A549 (cell line): Measurements from ENCODE around the gene TPI1. TPM values are rescaled to one million over a fixed set of nuclear protein-coding genes. Genes with fewer than 3 reads are reported as not detected.

Source experiments
- ATAC-seq, 2 experiments: fragments of 200-7000 bp in 1 of 2; fragments of >200 bp in 1 of 2; cut with Nextera tagmentation in 1 of 2; cut with Tn5 transposase in 1 of 2; 3 replicates each; pipeline versions ENCODE4 v1.8.0 to v1.9.1; 2018 to 2020; ENCODE audit warnings: mild to moderate bottlenecking in 1 of 2, moderate library complexity in 1 of 2
- CTCF ChIA-PET: fragments of 300-600 bp; sonication (Branson Sonifier 250); formaldehyde crosslinking; extraction: SDS; loops from one replicate; lab custom pipeline; 2021; ENCODE audit warnings: antibody characterized with exemption, inconsistent platforms; lab: Yijun Ruan, JAX
- POLR2A ChIA-PET: fragments of 350-600 bp; formaldehyde crosslinking; extraction: SDS; loops from one replicate; lab custom pipeline; 2021; ENCODE audit warnings: antibody characterized with exemption, inconsistent platforms; lab: Yijun Ruan, JAX
- DNase-seq, 2 experiments: peaks; one replicate each; pipeline versions ENCODE4 v3.0.0 to v3.0.0-alpha.2; 2011 to 2016; ENCODE audit warnings: low read depth in 1 of 2, low spot score in 1 of 2
- FAIRE-seq: peaks from 2 replicates; lab custom pipeline; 2011; peaks lifted over from hg19 to GRCh38; lab: Jason Lieb, UNC
- H3K27ac ChIP-seq, 2 experiments: fragments of >200 bp; sonication (Bioruptor Twin); formaldehyde crosslinking; 3 replicates each; pipeline ENCODE4 v1.5.1; 2016 to 2017
- H3K4me1 ChIP-seq: fragments of >200 bp; sonication (Bioruptor Twin); formaldehyde crosslinking; 3 replicates; pipeline ENCODE4 v1.6.1; 2016
- H3K4me2 ChIP-seq: fragments of >200 bp; sonication (Bioruptor Twin); formaldehyde crosslinking; 3 replicates; pipeline ENCODE4 v1.6.1; 2016
- H3K4me3 ChIP-seq: fragments of >200 bp; sonication (Bioruptor Twin); formaldehyde crosslinking; 3 replicates; pipeline ENCODE4 v1.5.1; 2016
- H3K9me3 ChIP-seq: fragments of >200 bp; sonication (Bioruptor Twin); formaldehyde crosslinking; 3 replicates; pipeline ENCODE4 v1.6.1; 2016
- CHD4 ChIP-seq: fragments of 200-600 bp; sonication (generic); IDR thresholded peaks from 2 replicates; pipeline ENCODE4 v1.6.1; 2016; ENCODE audit warnings: antibody characterized with exemption, mild to moderate bottlenecking, borderline replicate concordance
- ESRRA ChIP-seq: fragments of 150-350 bp; IDR thresholded peaks from 2 replicates; pipeline ENCODE4 v1.6.1; 2014; ENCODE audit warnings: mild to moderate bottlenecking, low read length, borderline replicate concordance
- HOXA7 ChIP-seq: fragments of 250-450 bp; sonication (Bioruptor Pico); IDR thresholded peaks from 2 replicates; pipeline ENCODE4 v1.5.0; 2020; ENCODE audit warnings: mild to moderate bottlenecking, moderate library complexity
- HOXB5 ChIP-seq: fragments of 250-450 bp; sonication (Bioruptor Pico); IDR thresholded peaks from 2 replicates; pipeline ENCODE4 v1.5.0; 2020; ENCODE audit warnings: mild to moderate bottlenecking, moderate library complexity
- MYC ChIP-seq: IDR thresholded peaks from 2 replicates; pipeline ENCODE4 v1.6.1; 2012; ENCODE audit warnings: mild to moderate bottlenecking, inconsistent platforms, low read length, improper control_type of control experiment, borderline replicate concordance
- POLR2A ChIP-seq: IDR thresholded peaks from 2 replicates; pipeline ENCODE4 v1.6.1; 2012; ENCODE audit warnings: mild to moderate bottlenecking, low read length
- POLR2AphosphoS2 ChIP-seq: conservative IDR thresholded peaks from 2 replicates; pipeline ENCODE4 v1.6.1; 2012; ENCODE audit warnings: low read length, improper control_type of control experiment, inconsistent platforms
- RAD21 ChIP-seq, 2 experiments: fragments of >200 bp in 1 of 2; sonication (Bioruptor Twin) in 1 of 2; formaldehyde crosslinking in 1 of 2; IDR thresholded peaks in 1 of 2; conservative IDR thresholded peaks in 1 of 2; 2 replicates in 1 of 2; 3 replicates in 1 of 2; pipeline ENCODE4 v1.6.1; 2012 to 2018; ENCODE audit warnings: inconsistent platforms in 1 of 2
- SREBF2 ChIP-seq: fragments of 450-650 bp; IDR thresholded peaks from 2 replicates; pipeline ENCODE4 v1.6.1; 2014; ENCODE audit warnings: mild to moderate bottlenecking, moderate library complexity
- ZC3H11A ChIP-seq: fragments of 450-650 bp; IDR thresholded peaks from 2 replicates; pipeline ENCODE4 v1.6.1; 2014; ENCODE audit warnings: antibody characterized with exemption, mild to moderate bottlenecking
- ZFP36 ChIP-seq: fragments of 450-650 bp; IDR thresholded peaks from 2 replicates; pipeline ENCODE4 v1.6.1; 2014; ENCODE audit warnings: borderline replicate concordance; ENCODE audit not compliant: partially characterized antibody
- ZSCAN20 ChIP-seq: fragments of 250-450 bp; sonication (Bioruptor Pico); IDR thresholded peaks from 2 replicates; pipeline ENCODE4 v1.8.0; 2022; ENCODE audit warnings: mild to moderate bottlenecking, moderate library complexity
- WGBS: methylation state at CpG from one replicate; pipeline ENCODE4 v1.1.6; 2017; ENCODE audit errors: missing lambda C conversion rate; 5-methylcytosine and 5-hydroxymethylcytosine counted together
- polyA plus RNA-seq, 4 experiments: library from polyadenylated mRNA; depleted of rRNA in 3 of 4; stranded (reverse); fragments of >200 nt; fragmentation: RNase III in 1 of 4; extraction: RNeasy Plus Mini Kit Qiagen cat#74134 plus additional on column Dnase treatment in 1 of 4; gene quantifications; 2 replicates in 3 of 4; 3 replicates in 1 of 4; pipeline ENCODE4 v1.2.3, GENCODE V29; 2011 to 2017
- TF ChIP-seq, protein P1 (sequence below): fragments of >200 bp; sonication (Bioruptor Twin); formaldehyde crosslinking; IDR thresholded peaks from 2 replicates; pipeline ENCODE4 v1.6.1; 2016
- TF ChIP-seq, protein P2 (sequence below): fragments of 250-450 bp; sonication (Bioruptor Pico); IDR thresholded peaks from 2 replicates; pipeline ENCODE4 v1.5.0; 2020; ENCODE audit warnings: low read depth, mild to moderate bottlenecking, moderate library complexity
- TF ChIP-seq, protein P3 (sequence below): fragments of 250-450 bp; sonication (Bioruptor Pico); IDR thresholded peaks from 2 replicates; pipeline ENCODE4 v1.5.0; 2021; ENCODE audit warnings: mild to moderate bottlenecking, moderate library complexity, borderline replicate concordance
- TF ChIP-seq, protein P4 (sequence below): fragments of >200 bp; sonication (Bioruptor Twin); formaldehyde crosslinking; IDR thresholded peaks from 3 replicates; pipeline ENCODE4 v1.5.1; 2016
- TF ChIP-seq, protein P5 (sequence below): IDR thresholded peaks from 2 replicates; pipeline ENCODE4 v1.6.1; 2012; ENCODE audit warnings: low read depth, borderline replicate concordance

TPI1 gene
- polyA plus RNA-seq, 2 of the 4 experiments (the other 2 are of a cell fraction), result 1,293 to 1,913 TPM

DNA sequence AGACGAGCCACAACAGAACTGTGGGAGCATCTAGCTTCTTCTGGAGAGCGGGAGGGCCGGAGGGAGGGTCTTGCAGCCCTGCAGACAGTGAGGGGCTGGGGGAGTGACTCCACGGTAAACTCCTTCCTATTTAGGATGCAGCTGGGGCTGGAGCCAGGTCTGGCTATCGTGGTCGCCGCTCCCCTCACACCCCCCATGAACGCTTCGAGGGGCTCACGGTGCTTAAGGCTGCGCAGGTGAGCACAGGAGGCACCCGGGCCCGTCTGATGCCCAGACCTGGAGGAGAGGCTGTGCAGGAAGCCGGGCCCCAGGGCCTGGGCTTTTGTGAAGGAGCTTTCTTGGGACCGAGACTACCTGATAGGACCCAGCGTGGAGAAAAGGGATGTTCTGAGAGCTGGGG is 30.5 kb upstream of the TPI1 start:
- FAIRE-seq (no peak), DNase-seq (no peak), ATAC-seq (no peak)
- TF ChIP-seq, protein P1, sequence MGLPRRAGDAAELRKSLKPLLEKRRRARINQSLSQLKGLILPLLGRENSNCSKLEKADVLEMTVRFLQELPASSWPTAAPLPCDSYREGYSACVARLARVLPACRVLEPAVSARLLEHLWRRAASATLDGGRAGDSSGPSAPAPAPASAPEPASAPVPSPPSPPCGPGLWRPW, result no peak
- no peak for TF ChIP-seq CHD4
- no peak for TF ChIP-seq SREBF2
- TF ChIP-seq, protein P2, sequence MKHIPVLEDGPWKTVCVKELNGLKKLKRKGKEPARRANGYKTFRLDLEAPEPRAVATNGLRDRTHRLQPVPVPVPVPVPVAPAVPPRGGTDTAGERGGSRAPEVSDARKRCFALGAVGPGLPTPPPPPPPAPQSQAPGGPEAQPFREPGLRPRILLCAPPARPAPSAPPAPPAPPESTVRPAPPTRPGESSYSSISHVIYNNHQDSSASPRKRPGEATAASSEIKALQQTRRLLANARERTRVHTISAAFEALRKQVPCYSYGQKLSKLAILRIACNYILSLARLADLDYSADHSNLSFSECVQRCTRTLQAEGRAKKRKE, result no peak
- TF ChIP-seq MYC, result no peak
- TF ChIP-seq, protein P3, sequence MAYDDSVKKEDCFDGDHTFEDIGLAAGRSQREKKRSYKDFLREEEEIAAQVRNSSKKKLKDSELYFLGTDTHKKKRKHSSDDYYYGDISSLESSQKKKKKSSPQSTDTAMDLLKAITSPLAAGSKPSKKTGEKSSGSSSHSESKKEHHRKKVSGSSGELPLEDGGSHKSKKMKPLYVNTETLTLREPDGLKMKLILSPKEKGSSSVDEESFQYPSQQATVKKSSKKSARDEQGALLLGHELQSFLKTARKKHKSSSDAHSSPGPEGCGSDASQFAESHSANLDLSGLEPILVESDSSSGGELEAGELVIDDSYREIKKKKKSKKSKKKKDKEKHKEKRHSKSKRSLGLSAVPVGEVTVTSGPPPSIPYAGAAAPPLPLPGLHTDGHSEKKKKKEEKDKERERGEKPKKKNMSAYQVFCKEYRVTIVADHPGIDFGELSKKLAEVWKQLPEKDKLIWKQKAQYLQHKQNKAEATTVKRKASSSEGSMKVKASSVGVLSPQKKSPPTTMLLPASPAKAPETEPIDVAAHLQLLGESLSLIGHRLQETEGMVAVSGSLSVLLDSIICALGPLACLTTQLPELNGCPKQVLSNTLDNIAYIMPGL (CRISPR knock-in tag), result no peak
- TF ChIP-seq, protein P4, sequence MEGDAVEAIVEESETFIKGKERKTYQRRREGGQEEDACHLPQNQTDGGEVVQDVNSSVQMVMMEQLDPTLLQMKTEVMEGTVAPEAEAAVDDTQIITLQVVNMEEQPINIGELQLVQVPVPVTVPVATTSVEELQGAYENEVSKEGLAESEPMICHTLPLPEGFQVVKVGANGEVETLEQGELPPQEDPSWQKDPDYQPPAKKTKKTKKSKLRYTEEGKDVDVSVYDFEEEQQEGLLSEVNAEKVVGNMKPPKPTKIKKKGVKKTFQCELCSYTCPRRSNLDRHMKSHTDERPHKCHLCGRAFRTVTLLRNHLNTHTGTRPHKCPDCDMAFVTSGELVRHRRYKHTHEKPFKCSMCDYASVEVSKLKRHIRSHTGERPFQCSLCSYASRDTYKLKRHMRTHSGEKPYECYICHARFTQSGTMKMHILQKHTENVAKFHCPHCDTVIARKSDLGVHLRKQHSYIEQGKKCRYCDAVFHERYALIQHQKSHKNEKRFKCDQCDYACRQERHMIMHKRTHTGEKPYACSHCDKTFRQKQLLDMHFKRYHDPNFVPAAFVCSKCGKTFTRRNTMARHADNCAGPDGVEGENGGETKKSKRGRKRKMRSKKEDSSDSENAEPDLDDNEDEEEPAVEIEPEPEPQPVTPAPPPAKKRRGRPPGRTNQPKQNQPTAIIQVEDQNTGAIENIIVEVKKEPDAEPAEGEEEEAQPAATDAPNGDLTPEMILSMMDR, result no peak
- no peak for TF ChIP-seq ESRRA
- TF ChIP-seq HOXA7, result no peak
- no peak for TF ChIP-seq HOXB5 (CRISPR knock-in tag)
- no peak for TF ChIP-seq POLR2AphosphoS2
- TF ChIP-seq POLR2A, result no peak
- no peak for TF ChIP-seq ZSCAN20 (CRISPR knock-in tag)
- TF ChIP-seq, protein P5, sequence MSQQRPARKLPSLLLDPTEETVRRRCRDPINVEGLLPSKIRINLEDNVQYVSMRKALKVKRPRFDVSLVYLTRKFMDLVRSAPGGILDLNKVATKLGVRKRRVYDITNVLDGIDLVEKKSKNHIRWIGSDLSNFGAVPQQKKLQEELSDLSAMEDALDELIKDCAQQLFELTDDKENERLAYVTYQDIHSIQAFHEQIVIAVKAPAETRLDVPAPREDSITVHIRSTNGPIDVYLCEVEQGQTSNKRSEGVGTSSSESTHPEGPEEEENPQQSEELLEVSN, result no peak
- TF ChIP-seq ZC3H11A, result no peak
- TF ChIP-seq RAD21 (conservative IDR thresholded peaks at IDR 0.05 in 1 of 2, IDR thresholded peaks at IDR 0.05 in 1 of 2), result no peak
- Histone ChIP-seq H3K4me1 (no peaks in the 10 kb centered on the region), H3K4me3 (no peak overlapping the region), H3K27ac (no peak overlapping the region), H3K9me3 (no peaks in the 10 kb centered on the region), H3K4me2 (no peak overlapping the region)
- ChIA-PET POLR2A (interaction anchor here (2.2 kb wide), 1 partner anchor 15 kb away, joined by 10 read pairs; the partner anchor contains the start of genes CDCA3 and USP5), CTCF (interaction anchor here (0.9 to 29.8 kb wide), 13 partner anchors 14 to 266 kb away, joined by 3 to 306 read pairs (median 4); partner anchors contain the start of genes CDCA3, GPR162, MLF2 and USP5)
- 78% methylated on average over 15 of the region's 16 CpGs for WGBS

DNA sequence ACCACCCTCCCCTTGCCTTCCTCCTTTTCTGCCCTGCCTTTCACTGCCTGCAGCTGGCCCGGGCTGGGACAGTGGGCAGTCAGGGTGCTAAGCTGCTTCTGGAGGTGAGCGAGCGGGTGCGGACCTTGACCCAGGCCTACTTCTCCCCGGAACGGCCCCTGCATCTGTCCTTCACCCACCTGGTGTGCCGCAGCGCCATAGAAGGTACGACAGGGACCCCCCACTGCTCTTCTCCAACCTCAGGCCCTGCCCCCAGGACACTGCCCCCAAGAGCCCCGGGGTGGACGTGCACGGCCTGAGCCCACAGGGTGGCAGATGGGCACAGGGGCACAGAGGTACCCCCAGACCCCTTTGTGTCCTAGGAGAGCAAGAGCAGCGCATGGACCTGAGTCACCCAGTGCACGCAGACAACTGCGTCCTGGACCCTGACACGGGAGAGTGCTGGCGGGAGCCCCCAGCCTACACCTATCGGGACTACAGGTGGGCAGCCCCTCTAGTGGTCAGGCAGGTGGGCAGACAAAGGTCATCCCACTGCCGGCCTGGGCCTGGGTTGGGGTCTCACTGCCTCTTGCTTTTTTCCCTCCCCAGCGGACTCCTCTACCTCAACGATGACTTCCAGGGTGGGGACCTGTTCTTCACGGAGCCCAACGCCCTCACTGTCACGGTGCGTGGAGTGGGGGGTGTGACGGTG is 29.8 kb upstream of the TPI1 start:
- no peak for TF ChIP-seq ZFP36
- Histone ChIP-seq H3K27ac (no peak overlapping the region), H3K4me2 (no peak overlapping the region), H3K9me3 (no peaks in the 10 kb centered on the region), H3K4me1 (no peaks in the 10 kb centered on the region), H3K4me3 (no peak overlapping the region)
- DNase-seq (no peak), FAIRE-seq (no peak), ATAC-seq (no peak)
- WGBS, result 91% methylated on average over 24 of the region's 26 CpGs
- POLR2A ChIA-PET, result interaction anchor here (2.2 kb wide), 1 partner anchor 14 kb away, joined by 10 read pairs; the partner anchor contains the start of genes CDCA3 and USP5
- CTCF ChIA-PET, result interaction anchor here (0.9 to 29.8 kb wide), 10 partner anchors 12 to 267 kb away, joined by 3 to 306 read pairs (median 11); partner anchors contain the start of genes CDCA3, GPR162, MLF2 and USP5
